GM11168 (cell line): ENCODE data around the gene HUS1.

Experiments used
- in situ Hi-C: fragments of 300-500 bp; cut with MboI; formaldehyde crosslinking; loops from one replicate; pipeline ENCODE4 v1.12.0; 2022; ENCODE audit warnings: low sequenced_read_pairs; ENCODE audit not compliant: unreplicated experiment

HUS1 gene

DNA sequence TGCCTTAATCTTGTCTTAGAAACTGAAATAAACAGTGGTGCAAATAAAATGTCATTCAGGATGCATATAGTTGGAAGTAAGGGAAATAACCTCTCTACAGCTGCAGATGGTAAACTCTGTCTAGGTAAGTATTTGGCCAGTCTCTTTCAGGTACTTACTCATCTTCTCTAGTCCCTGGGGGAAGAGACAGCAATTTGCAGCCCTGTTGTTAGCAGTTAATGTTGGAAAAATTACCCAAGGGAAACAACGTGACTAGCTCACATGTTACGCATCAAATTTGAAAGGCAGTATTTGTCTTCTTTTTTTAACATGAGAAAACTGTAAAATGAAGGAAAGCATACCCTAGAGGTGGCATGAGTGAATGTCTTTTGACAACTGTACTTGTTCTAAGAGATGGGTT lies 3.2 kb upstream of the HUS1 start:
- in situ Hi-C loops, result loop anchor here (10.0 kb wide), 1 partner anchor 112 kb away; no protein-coding TSS in a partner anchor

DNA sequence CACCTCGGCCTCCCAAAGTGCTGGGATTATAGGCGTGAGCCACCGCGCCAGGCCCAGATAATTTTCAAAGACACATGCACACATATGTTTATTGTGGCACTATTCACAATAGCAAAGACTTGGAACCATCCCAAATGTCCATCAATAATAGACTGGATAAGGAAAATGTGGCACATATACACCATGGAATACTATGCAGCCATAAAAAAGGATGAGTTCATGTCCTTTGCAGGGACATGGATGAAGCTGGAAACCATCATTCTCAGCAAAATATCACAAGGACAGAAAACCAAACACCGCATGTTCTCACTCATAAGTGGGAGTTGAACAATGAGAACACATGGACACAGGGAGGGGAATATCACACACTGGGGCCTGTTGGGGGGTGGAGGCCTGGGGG lies 1.2 kb upstream of the HUS1 start:
- in situ Hi-C loops, result loop anchor here (10.0 kb wide), 1 partner anchor 114 kb away; no protein-coding TSS in a partner anchor

DNA sequence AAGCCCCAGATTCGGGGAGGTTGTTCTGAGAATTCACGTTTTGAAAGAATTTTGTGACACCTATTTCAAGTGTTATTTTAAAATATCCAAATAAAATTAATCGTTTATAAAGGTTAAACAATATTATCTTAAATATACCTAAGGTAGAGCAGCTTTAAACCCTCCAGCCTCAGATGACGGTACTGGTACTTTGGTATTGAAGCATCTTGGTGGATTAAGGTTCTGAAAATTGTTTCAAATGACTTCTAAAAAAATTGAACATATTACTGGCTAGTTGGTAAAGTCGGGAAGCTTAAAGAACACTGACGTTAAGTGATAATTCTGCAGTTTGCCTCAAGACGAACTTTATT lies 392 bp upstream of the HUS1 start:
- in situ Hi-C loops, result loop anchor here (10.0 kb wide), 1 partner anchor 115 kb away; no protein-coding TSS in a partner anchor

DNA sequence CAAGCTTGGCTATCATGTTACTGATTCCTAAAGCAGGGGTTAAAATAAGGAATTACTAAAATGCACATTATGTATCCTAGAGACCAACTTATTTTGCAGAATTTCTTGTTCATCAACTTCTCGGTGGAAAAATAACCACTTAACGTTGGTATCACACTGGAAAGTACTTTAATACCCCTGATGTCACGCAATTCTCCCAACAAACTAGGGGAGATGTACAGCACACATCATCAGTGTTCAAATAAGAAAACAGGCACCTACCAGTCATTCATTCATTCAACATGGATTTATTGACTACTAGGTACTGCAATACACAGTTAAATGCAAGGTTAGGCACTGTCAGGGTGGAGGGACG lies 648 bp downstream of the HUS1 start:
- in situ Hi-C loops, result no loop called here

DNA sequence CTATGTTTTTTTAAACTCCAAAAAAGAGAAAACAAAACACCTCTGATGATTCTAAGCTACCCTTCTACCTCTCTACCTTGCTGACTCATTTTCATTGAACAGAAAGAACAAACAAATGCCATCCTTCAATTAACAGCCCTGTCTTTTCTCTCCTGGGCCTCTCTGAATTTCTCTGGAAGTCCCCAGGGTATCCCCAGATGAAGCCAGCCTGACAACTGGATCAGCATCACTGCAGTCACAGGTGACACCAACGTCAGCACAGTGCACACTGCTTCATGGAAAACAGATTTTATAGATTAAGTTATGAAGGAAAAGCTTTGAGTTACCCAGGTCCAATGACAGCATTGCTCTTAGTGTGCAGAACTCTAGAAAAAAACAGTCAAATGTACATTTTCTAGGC lies 5.7 kb downstream of the HUS1 start:
- in situ Hi-C loops, result no loop called here

DNA sequence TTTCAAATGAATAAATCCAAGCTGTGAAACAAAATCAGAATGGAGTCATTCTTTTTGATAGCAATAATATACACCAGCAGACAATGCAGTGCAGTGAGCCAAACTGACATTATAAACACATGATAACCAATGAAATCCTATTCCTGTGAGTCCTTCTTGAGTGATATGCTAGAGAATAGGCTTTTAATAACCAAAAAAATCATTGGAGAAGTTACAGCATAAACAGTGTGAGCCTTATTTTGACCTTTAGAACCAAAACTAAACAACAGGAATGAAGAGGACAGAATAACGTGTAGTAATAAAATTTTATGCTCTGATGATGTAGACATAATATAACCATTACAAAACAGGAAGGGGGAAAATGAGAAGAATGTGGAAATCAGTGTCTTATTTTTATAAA lies 8.7 kb downstream of the HUS1 start:
- in situ Hi-C loops, result no loop called here

DNA sequence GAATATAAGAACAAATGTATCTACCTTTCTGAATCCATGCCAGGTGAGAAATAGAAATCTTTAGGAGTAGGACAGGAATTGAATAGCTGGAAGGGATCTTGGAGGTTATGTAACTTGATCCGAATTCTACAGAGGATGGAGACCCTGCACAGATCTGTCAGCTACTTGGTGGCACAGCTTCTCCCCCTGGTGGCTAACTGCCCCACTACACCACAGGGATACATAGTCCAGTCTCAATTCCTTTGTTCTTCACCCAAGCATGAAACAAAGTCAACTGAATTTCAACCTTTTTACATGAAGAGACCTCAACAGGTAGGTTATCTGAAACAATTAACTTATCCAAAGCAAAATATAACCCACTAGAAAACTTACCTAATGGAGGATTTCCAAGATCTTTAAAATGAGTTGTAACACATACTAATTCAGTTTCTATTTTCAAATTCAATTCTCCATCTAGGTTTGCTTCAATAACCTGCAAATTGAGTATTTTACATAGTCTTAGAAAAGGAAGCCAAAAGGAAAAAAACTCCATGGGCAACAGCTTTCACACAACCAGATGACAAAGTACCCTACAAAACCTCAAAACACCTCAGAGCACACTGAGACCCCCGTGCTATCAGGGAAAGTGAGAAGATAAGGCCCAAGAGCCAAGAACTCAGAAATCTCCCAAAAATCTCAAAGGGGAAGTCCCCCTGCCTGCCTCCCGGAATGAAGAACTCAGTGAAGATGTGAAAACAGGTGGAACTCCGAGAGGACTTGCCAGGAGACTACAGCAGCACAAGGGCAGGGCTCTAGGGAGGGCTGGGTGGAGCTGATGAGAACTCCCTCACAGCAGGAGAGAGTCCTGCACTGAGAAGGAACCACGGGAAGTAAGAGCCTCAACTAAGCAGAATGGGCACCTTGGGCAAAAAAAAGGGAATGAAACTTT lies 10.3 kb downstream of the HUS1 start:
- in situ Hi-C loops, result no loop called here

DNA sequence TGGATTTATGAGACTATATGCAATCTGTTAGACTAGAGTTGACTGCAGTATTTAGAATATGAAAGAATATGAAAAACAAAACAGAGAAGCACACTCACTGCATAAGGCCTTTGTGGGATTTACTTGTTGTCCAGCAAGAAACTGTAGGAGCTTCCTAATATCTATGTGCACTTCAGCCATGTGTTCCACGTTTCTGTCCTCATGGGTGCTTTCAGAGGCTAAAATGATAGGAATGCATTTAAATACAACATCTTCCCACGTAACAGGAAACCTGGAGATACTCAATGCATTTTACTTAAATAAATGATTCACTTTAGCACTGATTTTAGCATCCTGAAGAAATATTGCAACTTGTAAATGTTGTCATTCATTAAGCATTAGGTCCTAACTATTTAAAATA lies 11.7 kb downstream of the HUS1 start:
- in situ Hi-C loops, result no loop called here

DNA sequence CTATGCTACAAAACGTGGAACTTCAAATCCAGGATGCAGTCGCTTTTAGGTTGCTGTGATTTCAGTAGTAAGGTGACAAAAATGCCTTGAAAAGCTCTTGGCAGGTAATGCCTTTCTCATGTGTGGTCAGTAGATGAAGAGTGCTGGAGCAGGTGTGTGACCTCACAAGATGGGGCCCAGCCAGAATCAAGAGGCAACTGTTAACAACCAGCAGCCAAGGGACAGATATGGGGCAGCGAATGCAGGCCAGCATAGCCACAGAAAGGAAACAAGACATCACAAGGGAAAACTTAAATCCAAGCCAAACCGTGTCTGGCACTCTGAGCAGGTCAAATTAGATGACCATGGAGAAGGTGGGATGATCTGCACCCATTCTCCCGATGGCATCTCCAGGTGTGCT lies 12.3 kb downstream of the HUS1 start:
- in situ Hi-C loops, result no loop called here

DNA sequence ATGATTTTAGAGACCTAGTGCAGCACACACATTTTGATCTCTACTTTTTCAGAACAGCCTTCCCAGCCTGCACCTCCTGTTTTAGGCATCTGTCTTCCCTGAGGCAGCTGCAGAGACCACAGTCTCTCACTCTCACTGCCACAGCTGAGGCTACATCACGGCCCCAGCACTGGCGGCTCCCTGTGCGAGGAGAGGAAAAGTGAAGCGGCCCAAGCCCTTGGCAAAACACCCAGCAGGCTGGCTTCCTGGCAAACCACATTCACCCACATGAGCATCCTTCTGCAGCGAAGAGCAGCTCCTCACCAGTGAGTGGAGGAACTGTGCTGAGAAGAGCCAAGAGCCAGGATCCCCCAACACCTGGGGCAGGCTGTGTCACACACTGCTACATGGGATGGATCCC lies 14.0 kb downstream of the HUS1 start:
- in situ Hi-C loops, result no loop called here

DNA sequence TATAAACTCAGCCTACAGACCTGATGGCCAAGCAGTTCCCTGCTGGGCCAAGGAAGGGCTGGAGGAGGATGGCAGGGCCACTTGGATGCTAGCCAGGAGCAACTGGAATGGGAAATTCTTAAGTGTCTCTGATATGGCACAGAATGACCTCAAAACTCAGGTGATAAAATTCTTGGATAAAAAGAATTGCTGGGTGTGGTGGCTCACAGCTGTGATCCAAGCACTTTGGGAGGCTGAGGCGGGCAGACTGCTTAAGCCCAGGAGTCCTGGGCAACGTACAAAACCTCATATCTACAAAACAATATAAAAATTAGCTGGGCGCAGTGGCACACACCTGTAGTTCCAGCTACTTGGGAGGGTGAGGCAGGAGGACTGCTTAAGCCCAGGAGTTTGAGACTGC lies 17.2 kb downstream of the HUS1 start:
- in situ Hi-C loops, result no loop called here

DNA sequence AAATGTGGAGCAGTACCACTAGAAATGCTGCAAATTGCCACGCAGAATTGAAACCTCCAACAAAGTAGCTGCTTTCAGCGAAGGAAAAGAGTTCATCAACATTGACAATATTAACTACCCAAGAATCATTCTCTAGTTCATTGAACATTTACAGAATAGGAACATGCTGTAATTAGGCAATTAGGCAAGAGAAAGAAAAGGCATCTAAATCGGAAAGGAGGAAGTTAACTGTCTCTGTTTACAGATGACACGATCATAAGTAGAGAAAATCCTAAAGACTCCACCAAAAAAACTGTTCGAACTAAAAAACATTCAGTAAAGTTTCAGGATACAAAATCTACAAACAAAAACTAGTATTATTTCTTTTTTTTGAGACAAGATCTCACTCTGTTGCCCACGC lies 22.3 kb downstream of the HUS1 start:
- in situ Hi-C loops, result no loop called here

DNA sequence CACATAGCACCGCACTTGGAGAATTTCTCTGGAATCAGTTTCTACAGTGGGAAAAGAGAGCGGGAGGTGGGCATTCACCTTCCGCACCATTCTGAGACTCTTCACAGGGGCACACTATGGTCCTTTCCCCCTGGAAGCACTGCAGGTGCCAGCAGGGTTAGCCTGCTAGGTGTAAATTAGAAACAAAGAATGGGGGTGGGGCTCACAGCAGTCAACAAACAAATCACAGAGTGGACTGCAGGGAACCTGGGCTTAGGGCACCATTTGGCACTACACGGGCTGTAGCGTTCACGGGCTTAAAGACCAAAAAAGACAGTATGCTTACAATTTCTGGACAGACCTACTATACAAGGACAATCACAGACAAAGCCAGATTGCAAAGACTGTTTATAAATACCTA lies 23.2 kb downstream of the HUS1 start:
- in situ Hi-C loops, result no loop called here

DNA sequence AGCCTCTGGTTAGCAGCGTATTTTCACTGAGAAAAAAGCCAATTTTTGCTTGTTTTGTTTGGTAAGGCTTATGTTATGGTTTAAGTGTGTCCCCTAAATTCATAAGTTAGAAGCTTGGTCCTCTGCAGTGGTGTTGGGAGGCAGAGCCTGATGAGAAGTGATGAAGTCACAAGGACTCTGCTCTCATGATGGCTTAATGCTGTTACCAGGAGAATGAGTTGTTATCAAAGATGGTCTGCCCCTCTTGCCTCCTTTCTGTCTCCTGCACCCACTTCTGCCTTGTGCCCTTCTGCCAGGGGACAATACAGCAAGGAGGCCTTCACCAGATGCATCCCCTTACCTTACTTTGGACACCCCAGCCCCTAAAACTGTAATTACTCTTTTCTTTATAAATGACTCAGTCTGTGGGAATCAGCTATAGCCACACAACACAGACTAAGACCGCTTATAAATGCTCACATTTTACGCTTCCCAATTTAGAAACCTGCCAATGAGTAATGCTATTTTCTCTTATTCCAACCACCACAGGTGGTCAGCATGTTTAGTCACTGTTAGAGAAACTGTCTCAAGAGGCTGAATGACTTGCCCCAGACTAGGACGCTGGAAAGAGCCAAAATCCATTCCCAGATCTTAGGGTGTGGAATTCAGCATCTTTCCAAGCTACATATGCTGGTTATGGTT lies 25.0 kb downstream of the HUS1 start:
- in situ Hi-C loops, result no loop called here

DNA sequence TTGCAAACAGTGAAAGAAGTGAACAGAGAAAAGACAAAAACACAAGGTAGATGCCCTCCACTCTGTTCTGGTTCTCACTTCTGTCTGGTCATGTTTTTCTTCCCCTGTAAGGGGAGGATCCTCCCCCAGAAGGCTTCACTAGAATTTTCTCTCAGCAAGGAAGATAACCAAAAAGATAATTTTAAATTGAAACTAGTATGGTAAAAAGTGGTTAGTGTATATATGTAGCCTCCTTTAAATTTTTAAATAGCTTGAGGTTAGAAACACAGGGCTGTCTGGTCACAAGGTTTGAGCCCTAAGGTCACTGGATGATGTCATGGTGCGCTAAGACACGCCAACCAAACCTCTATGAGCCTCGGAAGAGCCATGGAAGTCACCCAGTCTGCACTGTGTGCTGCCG lies 25.6 kb downstream of the HUS1 start:
- in situ Hi-C loops, result no loop called here

DNA sequence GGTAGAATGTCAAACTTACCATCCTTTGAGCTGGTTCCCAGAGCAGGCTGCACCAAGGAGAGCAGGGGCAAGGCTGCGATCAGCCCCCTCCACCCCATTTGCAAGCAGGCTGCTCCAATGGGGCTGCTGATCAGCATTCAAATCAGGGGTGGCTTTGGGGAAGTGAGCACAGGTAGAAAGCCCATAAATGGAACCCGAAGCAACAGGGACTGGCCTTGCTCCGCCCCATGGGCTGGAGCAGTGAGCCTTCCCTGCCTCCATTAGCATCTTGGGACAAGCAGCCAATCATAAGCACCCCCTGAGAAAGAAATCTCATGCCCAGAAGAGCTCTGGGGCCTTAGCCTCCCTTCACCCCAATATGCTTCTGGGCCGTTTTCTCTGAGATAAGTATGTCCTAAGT lies 27.2 kb downstream of the HUS1 start:
- in situ Hi-C loops, result no loop called here

DNA sequence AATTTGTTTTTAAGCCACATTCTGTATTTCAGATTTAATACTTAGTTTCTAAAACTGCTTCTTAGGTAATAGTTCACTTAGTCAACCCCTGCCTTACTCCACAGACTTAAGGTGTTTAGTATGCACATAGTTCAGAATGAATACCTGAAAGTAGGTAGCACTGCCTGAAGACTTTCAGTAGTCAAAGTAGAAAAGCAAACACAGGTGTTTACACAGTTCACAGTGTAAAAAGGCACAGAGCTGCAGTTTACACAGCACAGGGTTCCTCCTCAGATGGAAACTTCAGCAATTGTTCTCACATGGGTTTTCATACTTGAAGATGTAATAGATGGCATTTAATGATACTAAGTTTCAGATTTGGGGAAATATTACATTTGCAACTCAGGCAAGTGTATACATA lies 28.0 kb downstream of the HUS1 start:
- in situ Hi-C loops, result no loop called here

DNA sequence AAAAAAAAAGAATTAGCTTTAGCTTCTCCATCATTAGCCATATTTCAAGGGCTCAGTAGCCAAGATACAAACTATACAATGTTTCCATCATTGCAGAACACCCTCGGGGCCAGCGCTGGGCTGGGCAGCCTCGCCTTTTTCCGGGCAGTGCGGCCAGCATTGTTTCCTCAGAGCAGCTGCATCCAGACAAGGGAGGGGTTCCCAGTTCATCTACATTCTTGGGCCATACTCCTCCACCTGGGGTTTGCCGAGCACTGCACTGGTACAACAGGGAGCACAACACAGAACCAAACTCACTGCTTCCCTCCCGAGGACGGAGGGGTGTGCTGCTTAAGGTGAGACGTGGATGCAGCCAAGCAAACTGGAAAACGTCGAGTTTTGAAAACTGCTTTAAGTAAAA lies 28.7 kb downstream of the HUS1 start:
- in situ Hi-C loops, result no loop called here

DNA sequence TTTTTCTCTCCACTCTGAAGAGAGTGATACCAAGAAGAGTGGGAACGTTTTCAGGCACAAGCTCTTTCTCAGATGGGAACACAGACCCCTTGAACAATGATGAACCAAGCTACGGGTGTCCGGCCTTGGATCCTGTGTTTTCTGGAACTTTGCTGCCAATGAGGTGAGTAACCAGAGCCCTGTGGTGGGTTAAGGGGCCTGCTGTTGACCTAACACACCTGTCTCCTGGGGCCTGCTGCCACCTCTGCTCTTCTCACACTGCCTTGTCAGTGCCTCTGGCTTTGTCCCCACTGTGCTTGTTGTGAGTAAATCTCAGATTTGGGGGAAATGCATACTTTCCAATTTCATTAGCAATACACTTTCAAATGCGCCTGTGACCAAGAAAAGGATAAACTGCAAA lies 29.7 kb downstream of the HUS1 start:
- in situ Hi-C loops, result no loop called here

DNA sequence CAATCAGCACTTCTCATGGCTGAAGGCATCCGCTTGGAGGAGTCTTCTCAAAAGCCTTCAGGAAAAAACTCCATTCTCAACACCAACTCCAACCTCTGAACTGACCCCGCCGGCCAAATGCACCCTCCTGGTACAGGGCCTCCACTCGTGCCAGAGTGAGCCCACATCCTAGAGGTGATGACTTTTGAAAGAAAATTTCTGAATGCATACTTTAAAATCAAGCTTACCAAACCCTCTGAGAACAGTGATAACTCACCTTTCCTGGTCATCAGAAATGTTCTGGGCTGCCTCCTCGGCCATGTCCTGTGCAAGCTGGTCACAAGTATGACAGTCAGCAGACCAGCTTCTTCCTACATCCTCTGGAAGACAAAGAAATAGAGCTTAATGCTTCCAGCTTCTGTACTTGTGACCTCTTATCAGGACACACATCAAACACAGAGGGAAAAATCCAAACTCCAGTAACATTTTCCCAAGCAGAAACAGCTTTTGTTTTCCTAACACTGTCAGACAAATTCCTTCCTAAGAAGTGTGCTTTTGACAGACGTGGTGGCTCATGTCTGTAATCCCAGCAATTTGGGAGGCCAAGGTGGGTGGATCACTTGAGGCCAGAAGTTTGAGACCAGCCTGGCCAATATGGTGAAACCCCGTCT lies 31.1 kb downstream of the HUS1 start, which contains the start of gene PKD1L1:
Gene PKD1L1, minus strand, starts transcription at position 326 of the 650 bp plus-strand sequence. Its CDS starts 26 bp downstream, at position 300.
- in situ Hi-C loops, result no loop called here

DNA sequence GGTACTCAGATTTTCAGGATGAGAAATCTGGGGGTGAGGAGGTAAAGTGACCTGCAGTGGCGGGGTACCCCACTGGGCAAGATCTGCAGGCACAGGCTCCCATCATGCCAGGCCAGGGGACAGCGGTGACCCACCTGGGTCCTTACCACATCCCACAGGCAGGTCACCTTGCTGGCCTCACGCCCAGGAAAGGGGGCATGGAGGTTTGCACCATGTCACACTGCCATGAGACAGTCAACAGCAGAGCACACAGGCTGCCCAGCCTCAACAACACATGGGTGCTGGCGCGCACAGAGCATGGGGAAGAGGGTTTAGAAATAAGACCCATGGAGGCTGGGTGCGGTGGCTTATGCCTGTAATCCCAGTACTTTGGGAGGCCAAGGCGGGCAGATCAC lies 32.1 kb downstream of the HUS1 start:
- in situ Hi-C loops, result no loop called here
